Caco-2 (cell line): ENCODE results near the gene SCAPER. TPM values are rescaled to one million over a fixed set of nuclear protein-coding genes. Genes with fewer than 3 reads are reported as not detected.

Experiments used
- BruUV-seq: library from RNA; stranded (reverse); fragments of 400-500 nt; replicated peaks from 2 replicates; lab custom pipeline; 2021; lab: Mats Ljungman, UMichigan
- CTCF ChIA-PET: fragments of 300-600 bp; sonication (Branson Sonifier 250); formaldehyde crosslinking; loops from one replicate; lab custom pipeline; 2022; ENCODE audit warnings: antibody characterized with exemption; lab: Charles Lee
- POLR2A ChIA-PET: fragments of 300-600 bp; sonication (Branson Sonifier 250); formaldehyde crosslinking; loops from one replicate; lab custom pipeline; 2022; ENCODE audit warnings: antibody characterized with exemption; lab: Charles Lee
- DNase-seq, 2 experiments: peaks; one replicate each; pipeline versions ENCODE4 v3.0.0 to v3.0.0-alpha.2; 2020 to 2022
- H3K27me3 ChIP-seq: replicated peaks from 2 replicates; pipeline ENCODE4 v1.6.0; 2011; ENCODE audit warnings: low read length; ENCODE audit not compliant: control insufficient read depth, insufficient read depth
- H3K36me3 ChIP-seq: 2 replicates; pipeline ENCODE4 v1.5.1; 2011; ENCODE audit warnings: low read length; ENCODE audit not compliant: control insufficient read depth, insufficient read depth
- H3K4me1 ChIP-seq: fragments of 250-450 bp; sonication (Bioruptor Pico); 2 replicates; pipeline ENCODE4 v1.5.1; 2020; ENCODE audit warnings: mild to moderate bottlenecking
- H3K4me3 ChIP-seq: 2 replicates; pipeline ENCODE4 v1.5.1; 2011; ENCODE audit warnings: low read depth, mild to moderate bottlenecking, control low read depth, low read length
- H3K9me3 ChIP-seq: fragments of 250-450 bp; sonication (Bioruptor Pico); 2 replicates; pipeline ENCODE4 v1.5.1; 2020; ENCODE audit warnings: mild to moderate bottlenecking, moderate library complexity
- H3K27ac Mint-ChIP-seq: one replicate; pipeline ENCODE4 v1.8.0; 2022; ENCODE audit warnings: mixed read lengths; ENCODE audit not compliant: unreplicated experiment
- H3K27me3 Mint-ChIP-seq: one replicate; pipeline ENCODE4 v1.8.0; 2022; ENCODE audit warnings: mixed read lengths; ENCODE audit not compliant: insufficient read depth, unreplicated experiment
- H3K36me3 Mint-ChIP-seq: one replicate; pipeline ENCODE4 v1.8.0; 2022; ENCODE audit warnings: mild to moderate bottlenecking, mixed read lengths; ENCODE audit not compliant: insufficient read depth, unreplicated experiment
- H3K4me1 Mint-ChIP-seq: one replicate; pipeline ENCODE4 v1.8.0; 2022; ENCODE audit warnings: low read depth, mixed read lengths; ENCODE audit not compliant: unreplicated experiment
- H3K4me3 Mint-ChIP-seq: one replicate; pipeline ENCODE4 v1.8.0; 2022; ENCODE audit warnings: mild to moderate bottlenecking, moderate library complexity, mixed read lengths; ENCODE audit not compliant: unreplicated experiment
- H3K9me3 Mint-ChIP-seq: one replicate; pipeline ENCODE4 v1.8.0; 2022; ENCODE audit warnings: mixed read lengths; ENCODE audit not compliant: unreplicated experiment
- intact Hi-C: fragments of 100-400 bp; cut with micrococcal nuclease; formaldehyde crosslinking; loops from one replicate; pipeline ENCODE4 v1.10.0; 2022; ENCODE audit not compliant: unreplicated experiment
- total RNA-seq: library from RNA; stranded (reverse); gene quantifications from 2 replicates; pipeline ENCODE4 v1.2.3, GENCODE V29; 2022
- TF ChIP-seq, protein P1 (sequence below), 2 experiments: fragments of 200-600 bp in 1 of 2; IDR thresholded peaks; 1 replicate in 1 of 2; 2 replicates in 1 of 2; pipeline versions ENCODE4 v1.5.1 to v1.8.0; 2011 to 2022; ENCODE audit warnings: antibody characterized with exemption in 1 of 2, control low read depth in 1 of 2, inconsistent platforms in 1 of 2, low read depth in 1 of 2, low read length in 1 of 2, mild to moderate bottlenecking in 1 of 2, moderate library complexity in 1 of 2; ENCODE audit not compliant: insufficient read depth in 1 of 2, severe bottlenecking in 1 of 2, unreplicated experiment in 1 of 2

The SCAPER gene
- total RNA-seq, 1 experiment from 2014 or later, result 24.6 TPM

DNA sequence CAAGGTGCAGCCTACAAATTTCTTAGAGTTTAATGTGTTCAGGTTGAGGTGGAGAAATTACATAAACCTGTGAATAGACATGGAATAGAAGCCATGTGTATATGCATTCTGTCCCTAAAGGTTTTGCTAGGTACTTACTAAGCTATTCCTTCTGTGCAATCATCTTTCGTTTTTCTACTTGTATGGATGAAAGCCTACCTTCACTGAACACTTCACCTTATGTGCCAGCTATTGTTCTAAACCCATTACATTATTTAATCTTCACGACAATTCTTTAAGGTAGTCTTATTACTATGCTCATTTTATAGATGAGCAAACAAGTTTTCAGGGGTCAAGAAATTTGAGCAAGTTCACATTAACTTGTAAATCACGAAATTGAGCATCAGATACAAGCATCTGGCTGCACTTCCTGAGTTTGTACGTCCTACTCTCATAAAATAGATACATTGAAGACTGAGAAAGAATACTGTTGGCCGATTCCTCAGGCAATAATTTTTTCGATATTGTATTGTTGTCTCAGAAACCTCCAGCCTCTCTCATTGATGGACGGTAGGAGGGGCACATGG is 25.8 kb upstream of the SCAPER start:
- H3K4me1 ChIP-seq, result peaks cover 5% of the 10 kb centered on the region; the same call in 1 of the 2 replicates
- peak overlapping the region; percentile 87 for H3K4me3 Mint-ChIP-seq
- ChIA-PET POLR2A (interaction anchor here (0.6 to 1.9 kb wide), 5 partner anchors 15 to 724 kb away, joined by 3 to 18 read pairs (median 4); partner anchors contain the start of genes ETFA and SCAPER), CTCF (interaction anchor here (0.6 to 1.0 kb wide), 3 partner anchors 26 to 745 kb away, joined by 3 to 4 read pairs (median 3); partner anchors contain the start of gene SCAPER)
- TF ChIP-seq, protein P1, sequence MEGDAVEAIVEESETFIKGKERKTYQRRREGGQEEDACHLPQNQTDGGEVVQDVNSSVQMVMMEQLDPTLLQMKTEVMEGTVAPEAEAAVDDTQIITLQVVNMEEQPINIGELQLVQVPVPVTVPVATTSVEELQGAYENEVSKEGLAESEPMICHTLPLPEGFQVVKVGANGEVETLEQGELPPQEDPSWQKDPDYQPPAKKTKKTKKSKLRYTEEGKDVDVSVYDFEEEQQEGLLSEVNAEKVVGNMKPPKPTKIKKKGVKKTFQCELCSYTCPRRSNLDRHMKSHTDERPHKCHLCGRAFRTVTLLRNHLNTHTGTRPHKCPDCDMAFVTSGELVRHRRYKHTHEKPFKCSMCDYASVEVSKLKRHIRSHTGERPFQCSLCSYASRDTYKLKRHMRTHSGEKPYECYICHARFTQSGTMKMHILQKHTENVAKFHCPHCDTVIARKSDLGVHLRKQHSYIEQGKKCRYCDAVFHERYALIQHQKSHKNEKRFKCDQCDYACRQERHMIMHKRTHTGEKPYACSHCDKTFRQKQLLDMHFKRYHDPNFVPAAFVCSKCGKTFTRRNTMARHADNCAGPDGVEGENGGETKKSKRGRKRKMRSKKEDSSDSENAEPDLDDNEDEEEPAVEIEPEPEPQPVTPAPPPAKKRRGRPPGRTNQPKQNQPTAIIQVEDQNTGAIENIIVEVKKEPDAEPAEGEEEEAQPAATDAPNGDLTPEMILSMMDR (IDR thresholded peaks at IDR 0.05; ENCODE audit: insufficient read depth in 1 of 2, low read depth in 1 of 2, low read length in 1 of 2, severe bottlenecking in 1 of 2, unreplicated experiment in 1 of 2), result no peak
- peaks cover 6% of the 10 kb centered on the region for H3K4me1 Mint-ChIP-seq
- intact Hi-C loops, result loop anchor here (1.0 kb wide), 1 partner anchor 26 kb away; the partner anchor contains the start of gene SCAPER
- H3K27ac Mint-ChIP-seq, result peak overlapping the region; percentile 81
- H3K27me3 Mint-ChIP-seq, result no peaks in the 10 kb centered on the region
- no peaks in the 10 kb centered on the region for H3K9me3 ChIP-seq
- BruUV-seq, result TSS peak; percentile 99
- H3K36me3 ChIP-seq, result no peaks in the 10 kb centered on the region
- peaks cover 21% of the 10 kb centered on the region for H3K36me3 Mint-ChIP-seq
- H3K9me3 Mint-ChIP-seq, result no peaks in the 10 kb centered on the region
- peak overlapping the region; percentile 41 for H3K4me3 ChIP-seq
- DNase-seq, result no peak
- H3K27me3 ChIP-seq, result no peaks in the 10 kb centered on the region

DNA sequence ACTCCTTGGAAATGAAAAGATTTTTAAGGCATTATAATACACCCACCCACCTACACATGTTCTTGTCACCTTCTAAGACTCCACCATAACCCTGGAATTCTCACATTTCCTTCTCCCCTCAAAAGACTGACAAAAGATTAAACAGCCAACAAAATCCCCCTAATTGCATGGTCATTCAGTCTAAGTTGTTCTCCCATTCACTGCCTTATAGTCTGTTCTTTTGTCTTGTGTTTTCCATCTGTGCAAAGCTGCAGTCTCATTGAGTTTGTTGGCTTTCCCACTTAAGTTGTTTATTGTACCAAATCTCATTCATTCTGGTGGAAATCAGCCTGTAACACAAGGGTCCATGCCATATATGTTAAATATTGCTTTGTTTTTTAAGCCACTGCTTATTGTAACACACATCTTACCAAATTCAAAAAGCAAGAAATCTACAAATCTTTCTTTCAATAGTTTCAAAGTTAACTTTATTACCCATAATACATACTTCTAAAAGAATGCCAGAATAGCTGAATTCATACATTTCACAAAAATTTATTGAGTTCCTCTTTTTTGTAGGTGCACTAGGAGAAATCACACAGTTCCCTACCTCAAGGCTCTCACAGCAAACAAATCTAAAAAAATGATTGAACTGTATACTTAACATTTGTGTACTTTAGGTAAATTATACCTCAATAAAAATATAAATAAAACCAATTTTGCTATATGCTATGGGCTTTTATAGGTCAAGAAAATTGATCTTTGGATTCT is 24.0 kb upstream of the SCAPER start:
- Histone ChIP-seq H3K4me1 (peaks cover 5% of the 10 kb centered on the region; the same call in 1 of the 2 replicates), H3K36me3 (no peaks in the 10 kb centered on the region), H3K4me3 (no peak overlapping the region), H3K9me3 (no peaks in the 10 kb centered on the region), H3K27me3 (no peaks in the 10 kb centered on the region)
- H3K36me3 Mint-ChIP-seq, result peaks cover 5% of the 10 kb centered on the region
- no peaks in the 10 kb centered on the region for H3K27me3 Mint-ChIP-seq
- no TSS peak for BruUV-seq
- TF ChIP-seq, protein P1 (IDR thresholded peaks at IDR 0.05; ENCODE audit: insufficient read depth in 1 of 2, low read depth in 1 of 2, low read length in 1 of 2, severe bottlenecking in 1 of 2, unreplicated experiment in 1 of 2), result no peak
- no peaks in the 10 kb centered on the region for H3K9me3 Mint-ChIP-seq
- H3K4me1 Mint-ChIP-seq, result peaks cover 6% of the 10 kb centered on the region
- no peak overlapping the region for H3K27ac Mint-ChIP-seq
- ChIA-PET CTCF (no interaction called here), POLR2A (no interaction called here)
- intact Hi-C loops, result no loop called here
- no peak for DNase-seq
- no peak overlapping the region for H3K4me3 Mint-ChIP-seq

DNA sequence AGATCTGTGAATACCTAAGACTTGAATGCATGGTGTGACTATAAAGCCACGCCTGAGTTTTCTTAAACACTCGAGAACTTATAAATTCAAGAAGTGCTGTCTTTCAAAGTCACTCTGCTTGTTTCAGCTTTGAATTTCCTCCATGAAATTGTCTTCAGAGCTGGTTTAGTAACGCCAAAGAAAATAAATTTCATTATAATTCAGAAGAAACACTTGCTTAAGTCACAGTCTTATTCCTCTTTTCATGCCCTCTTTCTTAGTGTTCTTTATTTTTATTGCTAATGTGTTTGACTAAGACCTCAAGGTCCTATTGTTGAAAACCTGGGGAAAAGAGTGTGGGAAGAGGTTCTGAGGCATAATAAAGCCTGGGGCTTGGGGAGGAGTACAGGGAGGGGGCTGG is 23.1 kb upstream of the SCAPER start:
- no peak for DNase-seq
- CTCF ChIA-PET, result no interaction called here
- BruUV-seq, result no TSS peak
- Histone ChIP-seq H3K4me1 (peaks cover 5% of the 10 kb centered on the region; the same call in 1 of the 2 replicates), H3K4me3 (no peak overlapping the region), H3K27me3 (no peaks in the 10 kb centered on the region), H3K9me3 (no peaks in the 10 kb centered on the region), H3K36me3 (no peaks in the 10 kb centered on the region)
- Mint-ChIP-seq H3K9me3 (no peaks in the 10 kb centered on the region), H3K4me1 (peaks cover 4% of the 10 kb centered on the region), H3K4me3 (no peak overlapping the region), H3K27me3 (no peaks in the 10 kb centered on the region), H3K27ac (no peak overlapping the region), H3K36me3 (no peaks in the 10 kb centered on the region)
- intact Hi-C loops, result no loop called here
- POLR2A ChIA-PET, result no interaction called here
- TF ChIP-seq, protein P1 (IDR thresholded peaks at IDR 0.05; ENCODE audit: insufficient read depth in 1 of 2, low read depth in 1 of 2, low read length in 1 of 2, severe bottlenecking in 1 of 2, unreplicated experiment in 1 of 2), result no peak
